ENCODE data around the gene KRTAP2-2. TPM values are rescaled to one million over a fixed set of nuclear protein-coding genes. Genes with fewer than 3 reads are reported as not detected.
"Not testable (repeated sequence)": the region's sequence is repeated elsewhere in the genome, so short reads cannot be mapped to it uniquely, and the experiment has no call there.

Gene KRTAP2-2
- total and polyA plus RNA-seq, 2 of the 8 experiments (the other 6 are each of a cell fraction or from before 2014, with no cell fraction given) = not detected

DNA sequence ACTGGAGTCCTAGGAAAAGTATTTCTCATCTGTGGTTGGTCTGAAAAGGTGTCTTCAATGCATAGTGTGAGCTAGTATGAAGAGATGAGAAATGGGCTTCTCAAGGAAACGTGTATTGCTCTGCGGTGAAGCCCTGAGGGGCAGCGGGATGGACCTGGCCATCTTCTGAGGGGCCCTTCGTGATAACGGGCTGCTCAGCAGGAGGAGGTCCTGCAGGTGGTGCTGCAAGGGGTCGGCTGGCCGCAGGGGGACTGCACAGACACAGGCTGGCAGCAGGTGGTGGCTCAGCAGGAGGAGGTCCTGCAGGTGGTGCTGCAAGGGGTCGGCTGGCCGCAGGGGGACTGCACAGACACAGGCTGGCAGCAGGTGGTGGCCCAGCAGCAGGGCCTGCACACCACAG lies 474 bp downstream of the KRTAP2-2 start:
- H3K4me3 ChIP-seq (ENCODE audit: extremely low read depth in 1 of 4, insufficient read depth in 2 of 4, low read depth in 3 of 4, low read length in 4 of 4); POLR2A ChIA-PET (ENCODE audit: partially characterized antibody); H2BK12ac ChIP-seq (ENCODE audit: low read depth, low read length); DNase-seq (ENCODE audit: low read depth in 1 of 2, low spot score in 2 of 2); H3K23me2 ChIP-seq (ENCODE audit: low read depth, low read length); H3K27ac ChIP-seq (ENCODE audit: low read depth, low read length); H2AK5ac ChIP-seq (ENCODE audit: low read depth, low read length); H2BK15ac ChIP-seq (ENCODE audit: low read length); H2BK120ac ChIP-seq (replicated peaks; ENCODE audit: low read depth, low read length); H3K4ac ChIP-seq (replicated peaks; ENCODE audit: insufficient read length, low read depth, low read length); H3K36me3 ChIP-seq (ENCODE audit: control insufficient read depth in 2 of 4, insufficient read depth in 4 of 4, low read length in 3 of 4); H4K20me1 ChIP-seq (replicated peaks in 1 of 2; ENCODE audit: control insufficient read depth in 1 of 2, insufficient read depth in 2 of 2, low read length in 2 of 2); H4K8ac ChIP-seq (ENCODE audit: extremely low read depth, insufficient read depth, low read length); H3K9ac ChIP-seq (replicated peaks in 1 of 4; ENCODE audit: extremely low read depth in 1 of 4, low read depth in 3 of 4, low read length in 3 of 4); H3K79me1 ChIP-seq (ENCODE audit: low read depth, low read length); H3K4me2 ChIP-seq (ENCODE audit: insufficient read depth in 1 of 2, low read depth in 2 of 2, low read length in 2 of 2); H2BK20ac ChIP-seq (ENCODE audit: low read length); H3K79me2 ChIP-seq (ENCODE audit: control insufficient read depth in 1 of 2, insufficient read depth in 2 of 2, low read length in 2 of 2); H3K56ac ChIP-seq (replicated peaks; ENCODE audit: insufficient read length, low read depth, low read length); H3K4me1 ChIP-seq (replicated peaks in 1 of 4; ENCODE audit: control insufficient read depth in 3 of 4, insufficient read depth in 4 of 4, low read length in 3 of 4); CTCF ChIA-PET (ENCODE audit: partially characterized antibody); H3K18ac ChIP-seq (ENCODE audit: extremely low read depth, low read length); H4K91ac ChIP-seq (replicated peaks; ENCODE audit: insufficient read length, low read length); H2BK5ac ChIP-seq (ENCODE audit: low read depth, low read length); H2AFZ ChIP-seq (ENCODE audit: low read length); H3K23ac ChIP-seq (ENCODE audit: insufficient read length); H3K9me3 ChIP-seq (ENCODE audit: insufficient read depth in 2 of 2, low read depth in 1 of 2, low read length in 1 of 2); FAIRE-seq; H3K27me3 ChIP-seq (replicated peaks in 1 of 4; ENCODE audit: control insufficient read depth in 3 of 4, extremely low read depth in 1 of 4, insufficient read depth in 3 of 4, low read length in 3 of 4); H4K5ac ChIP-seq (ENCODE audit: insufficient read length, low read depth, low read length); H3K14ac ChIP-seq (ENCODE audit: insufficient read length): not testable (repeated sequence)
- 99% methylated on average over 7 of the region's 9 CpGs; no CpG with 5 or more reads in 1 of the 2 experiments for WGBS, 2 experiments (ENCODE audit: extremely low coverage in 1 of 2, insufficient coverage in 1 of 2, insufficient read length in 1 of 2, insufficient replicate concordance in 2 of 2, low coverage in 1 of 2, low lambda C conversion rate in 2 of 2, missing lambda C conversion rate in 1 of 2)

Measured in H1 (cell line).